ENCODE data around the gene MSL3. TPM values are rescaled to one million over a fixed set of nuclear protein-coding genes. Genes with fewer than 3 reads are reported as not detected.

MSL3 gene
- total RNA-seq, 4 donors from 2014 or later: 17.0 to 36.0 (median 31.2) TPM

- TF ChIP-seq, protein P1, sequence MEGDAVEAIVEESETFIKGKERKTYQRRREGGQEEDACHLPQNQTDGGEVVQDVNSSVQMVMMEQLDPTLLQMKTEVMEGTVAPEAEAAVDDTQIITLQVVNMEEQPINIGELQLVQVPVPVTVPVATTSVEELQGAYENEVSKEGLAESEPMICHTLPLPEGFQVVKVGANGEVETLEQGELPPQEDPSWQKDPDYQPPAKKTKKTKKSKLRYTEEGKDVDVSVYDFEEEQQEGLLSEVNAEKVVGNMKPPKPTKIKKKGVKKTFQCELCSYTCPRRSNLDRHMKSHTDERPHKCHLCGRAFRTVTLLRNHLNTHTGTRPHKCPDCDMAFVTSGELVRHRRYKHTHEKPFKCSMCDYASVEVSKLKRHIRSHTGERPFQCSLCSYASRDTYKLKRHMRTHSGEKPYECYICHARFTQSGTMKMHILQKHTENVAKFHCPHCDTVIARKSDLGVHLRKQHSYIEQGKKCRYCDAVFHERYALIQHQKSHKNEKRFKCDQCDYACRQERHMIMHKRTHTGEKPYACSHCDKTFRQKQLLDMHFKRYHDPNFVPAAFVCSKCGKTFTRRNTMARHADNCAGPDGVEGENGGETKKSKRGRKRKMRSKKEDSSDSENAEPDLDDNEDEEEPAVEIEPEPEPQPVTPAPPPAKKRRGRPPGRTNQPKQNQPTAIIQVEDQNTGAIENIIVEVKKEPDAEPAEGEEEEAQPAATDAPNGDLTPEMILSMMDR (IDR thresholded peaks at IDR 0.05): no peak
- DNase-seq (ENCODE audit: low spot score) (no peak), ATAC-seq (ENCODE audit: low FRiP score) (no peak)
Measured at GRCh38 chrX:11789809-11790208, 31.8 kb downstream of the MSL3 start.

- no peak for DNase-seq (ENCODE audit: low spot score)
- ATAC-seq (ENCODE audit: low FRiP score): no peak
- TF ChIP-seq, protein P1 (IDR thresholded peaks at IDR 0.05): no peak
Measured at GRCh38 chrX:11791090-11791489, 33.1 kb downstream of the MSL3 start.

DNA sequence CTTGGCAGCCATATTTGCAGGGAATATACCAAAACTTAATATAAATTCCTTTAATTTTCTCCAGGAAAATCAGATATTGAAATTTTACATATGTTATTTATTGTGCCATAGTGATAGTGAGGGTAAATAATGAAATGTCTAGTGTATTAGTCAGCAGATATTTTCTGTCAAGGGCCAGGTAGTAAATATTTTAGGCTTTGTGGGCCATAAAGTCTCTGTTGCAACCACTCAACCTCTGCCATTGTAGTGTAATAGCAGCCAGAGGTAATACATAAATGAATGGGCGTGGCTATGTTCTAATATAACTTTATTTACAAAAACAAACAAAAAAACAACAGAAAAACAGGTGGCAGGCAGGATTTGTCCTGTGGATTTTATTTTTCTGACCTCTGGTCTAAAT lies 33.5 kb downstream of the MSL3 start:
- DNase-seq (ENCODE audit: low spot score) (no peak), ATAC-seq (ENCODE audit: low FRiP score) (no peak)
- TF ChIP-seq, protein P1 (IDR thresholded peaks at IDR 0.05): no peak

GRCh38 chrX:11792461-11793421 lies 34.7 kb downstream of the MSL3 start:
- DNase-seq (ENCODE audit: low spot score) (no peak), ATAC-seq (ENCODE audit: low FRiP score) (no peak)
- TF ChIP-seq, protein P1 (IDR thresholded peaks at IDR 0.05): no peak

- DNase-seq (ENCODE audit: low spot score) (no peak), ATAC-seq (ENCODE audit: low FRiP score) (no peak)
- TF ChIP-seq, protein P1 (IDR thresholded peaks at IDR 0.05): no peak
Measured at GRCh38 chrX:11793734-11794133, 35.7 kb downstream of the MSL3 start.

- TF ChIP-seq, protein P1 (IDR thresholded peaks at IDR 0.05): no peak
- ATAC-seq (ENCODE audit: low FRiP score): no peak
- no peak for DNase-seq (ENCODE audit: low spot score)
Measured at GRCh38 chrX:11813341-11813740, 55.3 kb downstream of the MSL3 start.

Other genes starting within 250 kb of the MSL3 start
- 10 to 100 TPM; 20.4 to 45.5 (median 25.1) TPM for gene ARHGAP6, start 92.3 kb upstream of the MSL3 start, total RNA-seq

Measured in omental fat pad (tissue), 4 donors.